Smooth muscle cell (in vitro differentiated cells): ENCODE measurements around the gene EPB41L2. TPM values are rescaled to one million over a fixed set of nuclear protein-coding genes. Genes with fewer than 3 reads are reported as not detected.
A peak's percentile ranks its signal among the peaks of the same experiment; 100 is the strongest.

Experiments
- DNase-seq: peaks from one replicate; lab custom pipeline; 2025; ENCODE audit not compliant: unreplicated experiment; lab: John Stamatoyannopoulos, UW
- H2AFZ ChIP-seq: fragments of 200-600 bp; sonication (generic); 2 replicates; pipeline ENCODE4 v1.6.0; 2016; ENCODE audit warnings: antibody characterized with exemption, low read depth, mild to moderate bottlenecking
- H3F3A ChIP-seq: fragments of 200-600 bp; sonication (generic); 2 replicates; pipeline ENCODE4 v1.6.0; 2017; ENCODE audit warnings: antibody characterized with exemption, low read depth
- H3K27ac ChIP-seq: fragments of 200-600 bp; sonication (generic); 2 replicates; pipeline ENCODE4 v1.5.1; 2016; ENCODE audit warnings: low read depth, mild to moderate bottlenecking
- H3K27me3 ChIP-seq: fragments of 200-600 bp; sonication (generic); 2 replicates; pipeline ENCODE4 v1.6.1; 2016; ENCODE audit warnings: low read depth, mild to moderate bottlenecking
- H3K36me3 ChIP-seq: fragments of 200-600 bp; sonication (generic); 2 replicates; pipeline ENCODE4 v1.5.1; 2016; ENCODE audit warnings: low read depth
- H3K4me1 ChIP-seq: fragments of 200-600 bp; sonication (generic); 2 replicates; pipeline ENCODE4 v1.5.1; 2016; ENCODE audit warnings: low read depth
- H3K4me2 ChIP-seq: fragments of 200-600 bp; sonication (generic); 2 replicates; pipeline ENCODE4 v1.6.0; 2016; ENCODE audit warnings: mild to moderate bottlenecking
- H3K4me3 ChIP-seq: fragments of 200-600 bp; sonication (generic); 2 replicates; pipeline ENCODE4 v1.5.1; 2016; ENCODE audit warnings: mild to moderate bottlenecking
- H3K79me2 ChIP-seq: fragments of 200-600 bp; sonication (generic); 2 replicates; pipeline ENCODE4 v1.6.0; 2016; ENCODE audit warnings: low read depth, mild to moderate bottlenecking
- H3K9ac ChIP-seq: fragments of 200-600 bp; sonication (generic); 2 replicates; pipeline ENCODE4 v1.6.0; 2016; ENCODE audit warnings: low read depth
- H3K9me3 ChIP-seq: fragments of 200-600 bp; sonication (generic); replicated peaks from 2 replicates; pipeline ENCODE4 v1.5.1; 2016; ENCODE audit warnings: low read depth
- H4K20me1 ChIP-seq: fragments of 200-600 bp; sonication (generic); 2 replicates; pipeline ENCODE4 v1.6.0; 2016; ENCODE audit warnings: low read depth
- CTCF ChIP-seq: fragments of 200-600 bp; sonication (generic); IDR thresholded peaks from 2 replicates; pipeline ENCODE4 v1.5.1; 2017; ENCODE audit warnings: borderline replicate concordance, mild to moderate bottlenecking, antibody characterized with exemption; ENCODE audit not compliant: insufficient read depth, poor library complexity, severe bottlenecking
- WGBS: methylation state at CpG from one replicate; pipeline ENCODE4 v1.1.7; 2016; ENCODE audit warnings: low lambda C conversion rate; 5-methylcytosine and 5-hydroxymethylcytosine counted together
- polyA plus RNA-seq: library from polyadenylated mRNA; unstranded; fragments of >200 nt; fragmentation: Nextera tagmentation; extraction: Ambion mirVana; gene quantifications from 2 replicates; pipeline ENCODE4 v1.2.1, GENCODE V29; 2016
- total RNA-seq: library from RNA; depleted of rRNA; stranded (reverse); fragments of >200 nt; gene quantifications from 2 replicates; pipeline ENCODE4 v1.2.3, GENCODE V29; 2014

The EPB41L2 gene
- total and polyA plus RNA-seq, 2 experiments from 2014 or later, result 40.2 to 44.6 TPM

- WGBS, result 26% methylated on average over 6 of the region's 6 CpGs
- TF ChIP-seq CTCF, result no peak
- Histone ChIP-seq H3K9me3 (no peaks in the 10 kb centered on the region), H3K4me3 (peak overlapping the region; percentile 23), H3K36me3 (no peaks in the 10 kb centered on the region), H2AFZ (no peak overlapping the region), H3K27me3 (no peaks in the 10 kb centered on the region), H3K9ac (no peak overlapping the region), H3K27ac (peak overlapping the region; percentile 51), H3F3A (peaks cover 6% of the 10 kb centered on the region), H3K4me2 (peak overlapping the region; percentile 74), H4K20me1 (peaks cover 22% of the 10 kb centered on the region), H3K4me1 (peaks cover 47% of the 10 kb centered on the region), H3K79me2 (peaks cover 12% of the 10 kb centered on the region)
- DNase-seq, result no peak
These were observed 129.3 kb downstream of the EPB41L2 start for GRCh38 chr6:130933712-130934200.

GRCh38 chr6:130932921-130933320 is 130.1 kb downstream of the EPB41L2 start:
- Histone ChIP-seq H3K9ac (no peak overlapping the region), H3K27me3 (no peaks in the 10 kb centered on the region), H3F3A (peaks cover 6% of the 10 kb centered on the region), H3K27ac (peak overlapping the region; percentile 51), H4K20me1 (peaks cover 22% of the 10 kb centered on the region), H2AFZ (no peak overlapping the region), H3K36me3 (no peaks in the 10 kb centered on the region), H3K79me2 (peaks cover 12% of the 10 kb centered on the region), H3K4me3 (no peak overlapping the region), H3K4me2 (peak overlapping the region; percentile 74), H3K4me1 (peaks cover 41% of the 10 kb centered on the region), H3K9me3 (no peaks in the 10 kb centered on the region)
- 92% methylated on average over 2 of the region's 2 CpGs for WGBS
- TF ChIP-seq CTCF, result no peak
- no peak for DNase-seq

- Histone ChIP-seq H4K20me1 (peaks cover 22% of the 10 kb centered on the region), H3K79me2 (peaks cover 12% of the 10 kb centered on the region), H3K27me3 (no peaks in the 10 kb centered on the region), H3K27ac (peak overlapping the region; percentile 2), H3K9ac (no peak overlapping the region), H3K9me3 (no peaks in the 10 kb centered on the region), H3K4me2 (no peak overlapping the region), H3K4me1 (peaks cover 41% of the 10 kb centered on the region), H3K4me3 (no peak overlapping the region), H3K36me3 (no peaks in the 10 kb centered on the region), H2AFZ (no peak overlapping the region), H3F3A (peaks cover 6% of the 10 kb centered on the region)
- TF ChIP-seq CTCF, result no peak
- WGBS, result 88% methylated on average over 2 of the region's 2 CpGs
- DNase-seq, result no peak
These were observed 130.6 kb downstream of the EPB41L2 start for GRCh38 chr6:130932438-130932837.

- no peak overlapping the region for H3K27ac ChIP-seq
- no peak overlapping the region for H3K9ac ChIP-seq
- 98% methylated on average over 4 of the region's 4 CpGs for WGBS
- H3K27me3 ChIP-seq, result no peaks in the 10 kb centered on the region
- peaks cover 22% of the 10 kb centered on the region for H4K20me1 ChIP-seq
- H3K4me2 ChIP-seq, result no peak overlapping the region
- peaks cover 36% of the 10 kb centered on the region for H3K4me1 ChIP-seq
- peaks cover 12% of the 10 kb centered on the region for H3K79me2 ChIP-seq
- H3K36me3 ChIP-seq, result no peaks in the 10 kb centered on the region
- H3F3A ChIP-seq, result peaks cover 6% of the 10 kb centered on the region
- no peak for TF ChIP-seq CTCF
- H3K4me3 ChIP-seq, result no peak overlapping the region
- H3K9me3 ChIP-seq, result no peaks in the 10 kb centered on the region
- H2AFZ ChIP-seq, result no peak overlapping the region
- DNase-seq, result no peak
These were observed 131.4 kb downstream of the EPB41L2 start for GRCh38 chr6:130931683-130932082.
